Measurements from ENCODE around the gene SIRT6. TPM values are rescaled to one million over a fixed set of nuclear protein-coding genes. Genes with fewer than 3 reads are reported as not detected.
"Not testable (repeated sequence)": the region's sequence is repeated elsewhere in the genome, so short reads cannot be mapped to it uniquely, and the experiment has no call there.

SIRT6 gene
- total RNA-seq (2014; rRNA removed) (18.0 and 20.8 TPM in 2 replicates), Bru-seq, nascent RNA (percentile 65 among the genes with signal in this experiment), BruChase-seq, experiment 1, labeled RNA remaining after a 6-hour chase (percentile 75 among the genes with signal in this experiment), BruChase-seq, experiment 2, labeled RNA remaining after a 2-hour chase (percentile 71 among the genes with signal in this experiment)
- long read RNA-seq, partial matches to known transcripts: 0 of 11 reads
- long read RNA-seq, other reads (novel, unspliced or antisense): 7 of 11 reads

GRCh38 chr19:4182084-4182810, at the start of gene SIRT6, which contains the start of gene ANKRD24:
Gene SIRT6, minus strand, starts transcription at chr19:4182563. Its CDS starts 24 bp downstream, at chr19:4182539.
Gene ANKRD24, plus strand, starts transcription at chr19:4182689. Its CDS starts 3,737 bp downstream, at chr19:4186426.
- ChIA-PET CTCF (no interaction called here), POLR2A (ENCODE audit: unreplicated experiment) (no interaction called here)
- H3K4me3 ChIP-seq (ENCODE audit: low read length): peak within 1 kb of the TSS; percentile 93
- H3K4me2 ChIP-seq (ENCODE audit: low read length): peak within 1 kb of the TSS; percentile 79
- TF ChIP-seq EZH2phosphoT487 (IDR thresholded peaks at IDR 0.05; ENCODE audit: borderline replicate concordance, low read length) (no peak), CTCF (conservative IDR thresholded peaks at IDR 0.05; ENCODE audit: low read depth, low read length) (no peak), EZH2 (IDR thresholded peaks at IDR 0.05; ENCODE audit: low read length, unreplicated experiment) (no peak)
- DNase-seq: peak; percentile 93
- peaks cover 8% of the 10 kb centered on the region; the same call in 1 of the 2 replicates for H3K4me1 ChIP-seq (ENCODE audit: insufficient read depth, low read length)
- peak within 1 kb of the TSS; percentile 81 for H2AFZ ChIP-seq (ENCODE audit: low read length)
- no peaks in the 10 kb centered on the region for H3K9me2 ChIP-seq (replicated peaks; ENCODE audit: low read length)
- H3F3A ChIP-seq (ENCODE audit: low read length, unreplicated experiment): no peaks in the 10 kb centered on the region
- no TSS peak for BruUV-seq (replicated peaks)
- peaks cover 12% of the 10 kb centered on the region for H3K79me2 ChIP-seq (ENCODE audit: low read length)
- no peaks in the 10 kb centered on the region for H4K20me1 ChIP-seq (ENCODE audit: low read length)
- no peaks in the 10 kb centered on the region for H3K27me3 ChIP-seq (ENCODE audit: low read length)
- intact Hi-C loops (cut with micrococcal nuclease): no loop called here
- ATAC-seq: peak; percentile 75
- peak within 1 kb of the TSS; percentile 45 for H3K27ac ChIP-seq (ENCODE audit: low read length)
- peak within 1 kb of the TSS; percentile 80 for H3K9ac ChIP-seq (ENCODE audit: low read length)
- H3K36me3 ChIP-seq (ENCODE audit: low read depth, low read length): no peaks in the 10 kb centered on the region
- no peaks in the 10 kb centered on the region for H3K9me3 ChIP-seq (ENCODE audit: low read length)

GRCh38 chr19:4232139-4232538, 49.8 kb upstream of the SIRT6 start:
- CTCF ChIA-PET: interaction anchor here (0.6 kb wide), 1 partner anchor 261 kb away, joined by 3 read pairs; the partner anchor contains the start of gene DAPK3

GRCh38 chr19:4231521-4231920, 49.2 kb upstream of the SIRT6 start:
- H3K9me3 ChIP-seq (ENCODE audit: low read length); ATAC-seq; POLR2A ChIA-PET (ENCODE audit: unreplicated experiment); H4K20me1 ChIP-seq (ENCODE audit: low read length); H3K4me3 ChIP-seq (ENCODE audit: low read length); intact Hi-C loops (cut with micrococcal nuclease); H3K27ac ChIP-seq (ENCODE audit: low read length); BruUV-seq (replicated peaks); DNase-seq; H3K9me2 ChIP-seq (replicated peaks; ENCODE audit: low read length); H3K27me3 ChIP-seq (ENCODE audit: low read length); H3K9ac ChIP-seq (ENCODE audit: low read length); H3K36me3 ChIP-seq (ENCODE audit: low read depth, low read length); H3K4me2 ChIP-seq (ENCODE audit: low read length); H3K79me2 ChIP-seq (ENCODE audit: low read length); H2AFZ ChIP-seq (ENCODE audit: low read length); H3K4me1 ChIP-seq (ENCODE audit: insufficient read depth, low read length); H3F3A ChIP-seq (ENCODE audit: low read length, unreplicated experiment): not testable (repeated sequence)
- CTCF ChIA-PET: interaction anchor here (0.7 kb wide), 2 partner anchors 12 to 1573 kb away, joined by 4 to 6 read pairs; no protein-coding TSS in a partner anchor

More at GRCh38 chr19:4232139-4232538, 49.8 kb upstream of the SIRT6 start:
- H3K9ac ChIP-seq (ENCODE audit: low read length); H3K36me3 ChIP-seq (ENCODE audit: low read depth, low read length); H3K4me3 ChIP-seq (ENCODE audit: low read length); intact Hi-C loops (cut with micrococcal nuclease); H2AFZ ChIP-seq (ENCODE audit: low read length); H3K4me1 ChIP-seq (ENCODE audit: insufficient read depth, low read length); H3K9me2 ChIP-seq (replicated peaks; ENCODE audit: low read length); H3K9me3 ChIP-seq (ENCODE audit: low read length); H3K27ac ChIP-seq (ENCODE audit: low read length); ATAC-seq; BruUV-seq (replicated peaks); H3K4me2 ChIP-seq (ENCODE audit: low read length); H3F3A ChIP-seq (ENCODE audit: low read length, unreplicated experiment); DNase-seq; H3K27me3 ChIP-seq (ENCODE audit: low read length); POLR2A ChIA-PET (ENCODE audit: unreplicated experiment); H4K20me1 ChIP-seq (ENCODE audit: low read length); H3K79me2 ChIP-seq (ENCODE audit: low read length): not testable (repeated sequence)

- BruUV-seq (replicated peaks); CTCF ChIA-PET; ATAC-seq: not testable (repeated sequence)
Observed at GRCh38 chr19:4230237-4230636, 47.9 kb upstream of the SIRT6 start.

More at GRCh38 chr19:4230237-4230636, 47.9 kb upstream of the SIRT6 start:
- H3K9me3 ChIP-seq (ENCODE audit: low read length); H3K36me3 ChIP-seq (ENCODE audit: low read depth, low read length); DNase-seq; H2AFZ ChIP-seq (ENCODE audit: low read length); H3K9ac ChIP-seq (ENCODE audit: low read length); H4K20me1 ChIP-seq (ENCODE audit: low read length); H3K27me3 ChIP-seq (ENCODE audit: low read length); H3K4me2 ChIP-seq (ENCODE audit: low read length); H3K4me3 ChIP-seq (ENCODE audit: low read length); H3K4me1 ChIP-seq (ENCODE audit: insufficient read depth, low read length); H3K79me2 ChIP-seq (ENCODE audit: low read length); intact Hi-C loops (cut with micrococcal nuclease); H3K27ac ChIP-seq (ENCODE audit: low read length); H3F3A ChIP-seq (ENCODE audit: low read length, unreplicated experiment); H3K9me2 ChIP-seq (replicated peaks; ENCODE audit: low read length): not testable (repeated sequence)
- POLR2A ChIA-PET (ENCODE audit: unreplicated experiment): interaction anchor here (0.6 kb wide), 1 partner anchor 113 kb away, joined by 4 read pairs; the partner anchor contains the start of gene MPND

Data from PC-3 (cell line).